GM23338 (cell line): Measurements from ENCODE around the gene AP2B1. TPM values are rescaled to one million over a fixed set of nuclear protein-coding genes. Genes with fewer than 3 reads are reported as not detected.
A peak's percentile ranks its signal among the peaks of the same experiment; 100 is the strongest.

Experiments
- ATAC-seq: fragments of 200-7000 bp; cut with Tn5 transposase; 3 replicates; pipeline ENCODE4 v1.9.1; 2020
- DNase-seq: peaks from one replicate; pipeline ENCODE4 v3.0.0-alpha.2; 2015; ENCODE audit warnings: low spot score
- H2AFZ ChIP-seq: fragments of 200-600 bp; sonication (generic); 2 replicates; pipeline ENCODE4 v1.8.0; 2016; ENCODE audit warnings: antibody characterized with exemption, mild to moderate bottlenecking, moderate library complexity
- H3F3A ChIP-seq: fragments of 200-600 bp; sonication (generic); replicated peaks from 2 replicates; pipeline ENCODE4 v1.8.0; 2017; ENCODE audit warnings: antibody characterized with exemption, mixed run types, low read depth
- H3K27ac ChIP-seq: fragments of 200-600 bp; sonication (generic); 2 replicates; pipeline ENCODE4 v1.6.1; 2016; ENCODE audit warnings: low read depth
- H3K27me3 ChIP-seq: fragments of 200-600 bp; sonication (generic); 2 replicates; pipeline ENCODE4 v1.8.0; 2016; ENCODE audit warnings: mild to moderate bottlenecking, mixed run types, moderate library complexity; ENCODE audit not compliant: insufficient read depth
- H3K36me3 ChIP-seq: fragments of 200-600 bp; sonication (generic); 2 replicates; pipeline ENCODE4 v1.8.0; 2016; ENCODE audit warnings: mild to moderate bottlenecking; ENCODE audit not compliant: insufficient read depth
- H3K4me1 ChIP-seq: fragments of 200-600 bp; sonication (generic); 2 replicates; pipeline ENCODE4 v1.8.0; 2016; ENCODE audit warnings: mild to moderate bottlenecking, moderate library complexity; ENCODE audit not compliant: insufficient read depth
- H3K4me2 ChIP-seq: fragments of 200-600 bp; sonication (generic); 2 replicates; pipeline ENCODE4 v1.7.1; 2017; ENCODE audit warnings: mixed run types
- H3K4me3 ChIP-seq: fragments of 200-600 bp; sonication (generic); 2 replicates; pipeline ENCODE4 v1.6.1; 2016; ENCODE audit warnings: mixed run types
- H3K79me2 ChIP-seq: fragments of 200-600 bp; sonication (generic); replicated peaks from 2 replicates; pipeline ENCODE4 v1.8.0; 2017; ENCODE audit warnings: mild to moderate bottlenecking; ENCODE audit not compliant: insufficient read depth
- H3K9me2 ChIP-seq: fragments of 200-600 bp; sonication (generic); 2 replicates; pipeline ENCODE4 v1.8.0; 2017; ENCODE audit not compliant: insufficient read depth
- H4K20me1 ChIP-seq: fragments of 200-600 bp; sonication (generic); replicated peaks from 2 replicates; pipeline ENCODE4 v1.8.0; 2017; ENCODE audit warnings: mild to moderate bottlenecking; ENCODE audit not compliant: insufficient read depth
- H3K27ac Mint-ChIP-seq: 2 replicates; pipeline ENCODE4 v1.8.0; 2020; ENCODE audit warnings: inconsistent platforms, mild to moderate bottlenecking, moderate library complexity, mixed read lengths
- H3K27me3 Mint-ChIP-seq: 3 replicates; pipeline ENCODE4 v1.8.0; 2022; ENCODE audit warnings: low read depth, mild to moderate bottlenecking, moderate library complexity, mixed read lengths, inconsistent platforms; ENCODE audit not compliant: insufficient read depth, poor library complexity
- H3K36me3 Mint-ChIP-seq: 3 replicates; pipeline ENCODE4 v1.8.0; 2021; ENCODE audit warnings: low read depth, mild to moderate bottlenecking, inconsistent platforms, moderate library complexity, mixed read lengths
- H3K4me1 Mint-ChIP-seq: 3 replicates; pipeline ENCODE4 v1.8.0; 2020; ENCODE audit warnings: mild to moderate bottlenecking, inconsistent platforms, mixed read lengths
- H3K4me3 Mint-ChIP-seq: 3 replicates; pipeline ENCODE4 v1.8.0; 2021; ENCODE audit warnings: moderate library complexity, mild to moderate bottlenecking, inconsistent platforms, mixed read lengths
- H3K9me3 Mint-ChIP-seq: 3 replicates; pipeline ENCODE4 v1.8.0; 2020; ENCODE audit warnings: moderate library complexity, mild to moderate bottlenecking, inconsistent platforms, mixed read lengths
- CREB1 ChIP-seq: fragments of 250-450 bp; sonication (Bioruptor Pico); IDR thresholded peaks from 2 replicates; pipeline ENCODE4 v1.5.0; 2020; ENCODE audit warnings: low read depth, mild to moderate bottlenecking, moderate library complexity
- CTCF ChIP-seq, 2 experiments: fragments of 200-600 bp in 1 of 2; sonication (generic) in 1 of 2; conservative IDR thresholded peaks; 2 replicates each; pipeline versions ENCODE4 v1.5.1 to v1.6.1; 2016 to 2017; ENCODE audit warnings: antibody characterized with exemption in 2 of 2, low read depth in 2 of 2, mild to moderate bottlenecking in 2 of 2, moderate library complexity in 1 of 2
- ETS1 ChIP-seq: IDR thresholded peaks from 2 replicates; pipeline ENCODE4 v1.6.1; 2016; ENCODE audit warnings: antibody characterized with exemption
- EZH2phosphoT487 ChIP-seq: fragments of 200-600 bp; sonication (generic); IDR thresholded peaks from one replicate; pipeline ENCODE4 v1.8.1; 2018; ENCODE audit warnings: antibody characterized with exemption; ENCODE audit not compliant: unreplicated experiment
- JUNB ChIP-seq: IDR thresholded peaks from one replicate; pipeline ENCODE4 v1.6.1; 2016; ENCODE audit warnings: antibody characterized with exemption; ENCODE audit not compliant: unreplicated experiment
- NANOG ChIP-seq: IDR thresholded peaks from 2 replicates; pipeline ENCODE4 v1.6.1; 2016; ENCODE audit warnings: antibody characterized with exemption, borderline replicate concordance
- STAT1 ChIP-seq: IDR thresholded peaks from one replicate; pipeline ENCODE4 v1.6.1; 2016; ENCODE audit warnings: antibody characterized with exemption; ENCODE audit not compliant: unreplicated experiment
- ZNF114 ChIP-seq: fragments of 250-450 bp; sonication (Bioruptor Pico); IDR thresholded peaks from 2 replicates; pipeline ENCODE4 v1.5.0; 2020; ENCODE audit warnings: mild to moderate bottlenecking, moderate library complexity
- ZNF331 ChIP-seq: fragments of 250-450 bp; sonication (Bioruptor Pico); IDR thresholded peaks from 2 replicates; pipeline ENCODE4 v1.5.0; 2020; ENCODE audit warnings: low read depth, mild to moderate bottlenecking, moderate library complexity
- ZNF462 ChIP-seq: fragments of 250-450 bp; sonication (Bioruptor Pico); IDR thresholded peaks from 2 replicates; pipeline ENCODE4 v1.5.0; 2020; ENCODE audit warnings: mild to moderate bottlenecking, moderate library complexity
- polyA plus RNA-seq: library from polyadenylated mRNA; unstranded; fragments of >200 nt; fragmentation: Nextera tagmentation; extraction: Ambion mirVana; gene quantifications from 2 replicates; pipeline ENCODE4 v1.2.1, GENCODE V29; 2016
- total RNA-seq: library from RNA; depleted of rRNA; stranded (reverse); fragments of >200 nt; shearing (Covaris generic); gene quantifications from 2 replicates; pipeline ENCODE4 v1.2.3, GENCODE V29; 2014

The AP2B1 gene
- total and polyA plus RNA-seq, 2 experiments from 2014 or later, result 89.7 to 144 TPM

GRCh38 chr17:35660902-35661301, 73.8 kb downstream of the AP2B1 start:
- Histone ChIP-seq H3F3A (no peaks in the 10 kb centered on the region), H3K4me2 (no peak overlapping the region), H3K9me2 (no peaks in the 10 kb centered on the region), H3K36me3 (peaks cover 4% of the 10 kb centered on the region; the same call in 1 of the 2 replicates), H3K27me3 (no peaks in the 10 kb centered on the region), H4K20me1 (peaks cover 3% of the 10 kb centered on the region), H3K4me1 (no peaks in the 10 kb centered on the region; the same call in 1 of the 2 replicates), H3K27ac (no peak overlapping the region), H3K4me3 (no peak overlapping the region), H3K79me2 (no peaks in the 10 kb centered on the region), H2AFZ (no peak overlapping the region)
- no peak for ATAC-seq
- no peak for TF ChIP-seq ETS1
- TF ChIP-seq CTCF (conservative IDR thresholded peaks at IDR 0.05; ENCODE audit: low read depth in 2 of 2), result 0 out of 4 replicates have a peak, but pooled peaks of 1 of the 2 experiments have one; percentile 8
- H3K4me1 Mint-ChIP-seq, result peaks cover 12% of the 10 kb centered on the region
- H3K9me3 Mint-ChIP-seq, result no peaks in the 10 kb centered on the region
- H3K36me3 Mint-ChIP-seq, result peaks cover 21% of the 10 kb centered on the region
- no peak for DNase-seq
- no peaks in the 10 kb centered on the region for H3K27me3 Mint-ChIP-seq
- no peak overlapping the region for H3K4me3 Mint-ChIP-seq
- no peak overlapping the region for H3K27ac Mint-ChIP-seq

GRCh38 chr17:35664685-35665084, 77.6 kb downstream of the AP2B1 start:
- DNase-seq (no peak), ATAC-seq (no peak)
- Histone ChIP-seq H3K9me2 (no peaks in the 10 kb centered on the region), H3K27ac (no peak overlapping the region), H4K20me1 (no peaks in the 10 kb centered on the region; the same call in 1 of the 2 replicates), H3K4me3 (no peak overlapping the region), H3F3A (no peaks in the 10 kb centered on the region), H3K4me1 (peaks cover 19% of the 10 kb centered on the region), H3K27me3 (no peaks in the 10 kb centered on the region), H3K4me2 (no peak overlapping the region), H3K79me2 (no peaks in the 10 kb centered on the region), H2AFZ (no peak overlapping the region), H3K36me3 (peaks cover 4% of the 10 kb centered on the region; the same call in 1 of the 2 replicates)
- no peak overlapping the region for H3K4me3 Mint-ChIP-seq
- no peaks in the 10 kb centered on the region for H3K9me3 Mint-ChIP-seq
- H3K27me3 Mint-ChIP-seq, result no peaks in the 10 kb centered on the region
- H3K4me1 Mint-ChIP-seq, result peaks cover 10% of the 10 kb centered on the region
- H3K27ac Mint-ChIP-seq, result no peak overlapping the region
- peaks cover 12% of the 10 kb centered on the region for H3K36me3 Mint-ChIP-seq
- no peak for TF ChIP-seq NANOG
- no peak for TF ChIP-seq ZNF114
- TF ChIP-seq STAT1, result no peak
- no peak for TF ChIP-seq EZH2phosphoT487
- TF ChIP-seq JUNB, result no peak
- no peak for TF ChIP-seq ZNF462
- TF ChIP-seq ZNF331 (CRISPR knock-in tag), result no peak
- no peak for TF ChIP-seq CTCF (conservative IDR thresholded peaks at IDR 0.05; ENCODE audit: low read depth in 2 of 2)
- no peak for TF ChIP-seq CREB1 (CRISPR knock-in tag)
